H7 (cell line): ENCODE data around the gene COL7A1. TPM values are rescaled to one million over a fixed set of nuclear protein-coding genes. Genes with fewer than 3 reads are reported as not detected.
"Not testable (repeated sequence)": the region's sequence is repeated elsewhere in the genome, so short reads cannot be mapped to it uniquely, and the experiment has no call there.

Experiments used
- DNase-seq: peaks from one replicate; pipeline ENCODE4 v3.0.0; 2012
- H3K27me3 ChIP-seq: 2 replicates; pipeline ENCODE4 v1.6.0; 2011; ENCODE audit warnings: mild to moderate bottlenecking, low read length; ENCODE audit not compliant: control insufficient read depth, insufficient read depth
- H3K36me3 ChIP-seq: replicated peaks from 2 replicates; pipeline ENCODE4 v1.5.1; 2011; ENCODE audit warnings: low read length; ENCODE audit not compliant: control insufficient read depth, insufficient read depth
- H3K4me3 ChIP-seq: 2 replicates; pipeline ENCODE4 v1.5.1; 2011; ENCODE audit warnings: low read depth, mild to moderate bottlenecking, control low read depth, low read length, moderate library complexity; ENCODE audit not compliant: insufficient read depth
- total RNA-seq: library from RNA; depleted of rRNA; stranded (reverse); fragments of >200 nt; shearing (Covaris generic); gene quantifications from 2 replicates; pipeline ENCODE4 v1.2.3, GENCODE V29; 2014

The COL7A1 gene
- total RNA-seq, 1 experiment from 2014 or later = 19.4 TPM

DNA sequence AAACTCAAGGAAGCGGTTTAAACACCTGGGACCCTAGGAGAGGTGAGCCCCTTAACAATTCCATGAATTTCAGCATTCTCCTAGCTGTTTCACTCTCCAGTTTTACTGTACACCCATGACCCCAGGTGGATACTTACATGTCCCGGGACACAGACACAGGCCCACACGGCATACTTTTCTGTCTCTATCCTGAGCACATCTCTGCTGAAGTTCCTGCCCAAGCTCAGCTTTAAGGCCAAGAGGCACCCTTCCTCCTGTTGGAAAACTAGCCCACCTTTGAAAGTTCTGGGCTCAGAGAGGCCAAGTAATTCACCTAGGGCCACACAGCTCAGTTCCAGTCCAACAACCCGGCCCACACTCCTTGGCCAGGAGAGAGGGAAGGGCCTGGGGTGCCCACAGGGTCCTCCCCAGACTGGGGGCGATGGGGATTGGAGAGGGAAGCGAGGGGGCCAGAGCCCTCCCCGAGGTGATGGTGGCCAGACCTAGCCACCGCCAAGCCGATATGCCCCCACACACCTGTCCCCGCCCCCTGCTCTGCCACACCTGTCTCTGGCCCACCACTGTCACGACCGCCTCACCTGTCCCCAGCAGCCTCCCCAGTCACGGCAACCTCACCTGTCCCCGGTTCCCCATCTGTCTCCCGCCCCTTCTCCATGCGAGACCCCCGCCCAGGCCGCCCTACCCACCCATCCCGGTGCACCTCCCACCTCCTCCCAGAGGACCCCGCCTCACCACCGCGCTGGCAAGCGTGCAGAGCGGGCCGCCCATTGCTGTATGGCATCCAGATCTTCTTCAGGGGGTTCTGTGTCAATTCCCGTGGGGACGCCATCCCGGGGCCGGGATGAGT lies 39.0 kb downstream of the COL7A1 start:
- Histone ChIP-seq H3K36me3 (no peaks in the 10 kb centered on the region; the same call in 1 of the 2 replicates), H3K4me3 (peak overlapping the region; percentile 75), H3K27me3 (no peaks in the 10 kb centered on the region)
- DNase-seq = no peak

DNA sequence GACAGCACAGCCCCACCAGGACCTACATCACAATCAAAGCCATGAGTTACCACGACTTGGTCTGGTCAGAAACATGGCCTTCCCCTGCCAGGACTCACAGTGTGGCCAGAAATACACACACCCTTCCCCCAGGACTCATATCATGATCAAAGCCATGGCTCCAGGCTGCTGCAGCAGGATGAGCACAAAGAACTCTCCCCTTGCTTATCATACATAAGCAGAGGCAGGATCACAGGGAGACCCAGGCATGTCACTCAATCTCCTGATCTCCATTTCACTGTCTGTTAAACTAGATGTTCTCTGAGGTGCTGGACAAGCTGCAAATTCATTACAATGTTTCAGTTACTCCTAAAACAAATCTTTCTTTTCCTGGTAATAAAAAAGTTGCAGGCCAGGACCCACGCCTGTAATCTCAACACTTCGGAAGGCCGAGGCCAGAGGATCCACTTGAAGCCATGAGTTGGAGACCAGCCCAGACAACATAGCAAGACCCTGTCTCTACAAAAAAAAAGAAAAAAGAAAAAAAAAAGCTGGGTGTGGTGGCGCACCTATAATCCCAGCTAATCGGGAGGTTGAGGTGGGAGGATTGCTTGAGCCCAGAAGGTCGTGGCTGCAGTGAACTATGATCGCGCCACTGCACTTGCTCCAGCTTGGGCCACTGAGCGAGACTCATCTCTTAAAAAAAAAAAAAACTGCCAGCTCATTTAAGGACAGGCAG lies 39.7 kb downstream of the COL7A1 start:
- no peak for DNase-seq
- Histone ChIP-seq H3K4me3 (no peak overlapping the region; the same call in 1 of the 2 replicates), H3K27me3 (no peaks in the 10 kb centered on the region), H3K36me3 (no peaks in the 10 kb centered on the region; the same call in 1 of the 2 replicates)

DNA sequence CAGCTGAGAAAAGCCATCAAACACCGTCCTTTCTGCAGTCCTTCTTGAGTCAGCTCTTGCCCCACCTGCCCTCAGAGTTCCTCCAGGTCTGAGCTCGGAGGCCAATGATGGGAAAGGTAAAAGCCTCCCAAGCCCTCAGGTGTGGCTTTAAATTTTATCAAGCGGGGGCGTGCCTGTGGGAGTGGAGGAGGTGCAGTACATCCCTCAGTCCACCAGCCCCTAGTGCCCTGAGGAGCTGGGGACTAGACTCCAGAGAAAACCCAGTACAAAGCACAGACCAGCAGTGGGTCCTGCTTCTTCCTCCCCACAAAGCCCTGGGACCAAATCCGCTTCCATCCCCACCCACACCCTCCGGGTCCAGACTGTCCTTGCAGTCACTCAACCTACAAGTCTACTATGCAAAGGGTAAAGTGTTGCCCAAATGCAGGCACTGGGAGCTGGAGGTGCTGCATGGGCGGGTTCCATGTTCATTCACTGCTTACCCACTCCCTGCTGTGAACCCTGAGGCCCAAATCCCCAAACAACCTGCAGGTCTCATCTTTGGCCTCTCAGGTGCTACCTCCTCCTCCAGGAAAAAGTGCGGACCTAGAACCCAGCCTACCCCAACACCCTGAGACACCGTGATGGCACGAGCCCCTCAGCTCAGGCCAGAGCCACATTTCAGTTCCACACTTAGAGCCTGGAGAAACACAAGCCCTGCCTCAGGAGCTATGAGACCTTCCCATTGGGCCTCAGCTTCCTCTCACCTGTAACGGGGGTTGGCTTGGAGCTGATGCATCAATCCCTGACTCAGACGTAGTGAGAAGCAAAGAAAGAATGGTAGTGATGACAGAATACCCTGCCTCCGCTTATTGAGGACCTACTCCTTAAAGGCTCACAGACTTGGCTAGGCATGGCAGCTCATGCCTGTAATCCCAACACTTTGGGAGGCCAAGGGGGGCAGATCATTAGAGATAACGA lies 41.0 kb downstream of the COL7A1 start:
- Histone ChIP-seq H3K27me3 (no peaks in the 10 kb centered on the region), H3K36me3 (no peaks in the 10 kb centered on the region; the same call in 1 of the 2 replicates), H3K4me3 (no peak overlapping the region)
- DNase-seq = no peak

DNA sequence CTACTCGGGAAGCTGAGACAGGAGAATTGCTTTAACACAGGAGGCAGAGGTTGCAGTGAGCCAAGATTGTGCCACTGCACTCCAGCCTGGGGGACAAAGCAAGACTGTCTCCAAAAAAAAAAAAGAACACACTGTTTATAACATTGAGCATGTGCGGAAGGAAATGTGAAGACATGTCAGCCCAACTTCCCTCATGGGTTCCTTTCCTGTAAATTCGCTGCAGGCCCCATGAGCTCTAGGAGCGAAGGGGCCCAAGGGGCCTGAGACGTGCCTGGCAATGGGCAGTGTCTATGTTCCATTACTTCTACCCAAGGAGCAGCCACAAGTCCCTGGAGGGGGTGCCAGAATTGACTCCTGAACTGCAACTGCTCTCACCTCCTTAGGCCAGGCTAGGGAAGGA lies 41.8 kb downstream of the COL7A1 start:
- DNase-seq = no peak
- H3K36me3 ChIP-seq = peaks cover 1% of the 10 kb centered on the region; the same call in 1 of the 2 replicates
- H3K4me3 ChIP-seq = no peak overlapping the region
- H3K27me3 ChIP-seq = no peaks in the 10 kb centered on the region

DNA sequence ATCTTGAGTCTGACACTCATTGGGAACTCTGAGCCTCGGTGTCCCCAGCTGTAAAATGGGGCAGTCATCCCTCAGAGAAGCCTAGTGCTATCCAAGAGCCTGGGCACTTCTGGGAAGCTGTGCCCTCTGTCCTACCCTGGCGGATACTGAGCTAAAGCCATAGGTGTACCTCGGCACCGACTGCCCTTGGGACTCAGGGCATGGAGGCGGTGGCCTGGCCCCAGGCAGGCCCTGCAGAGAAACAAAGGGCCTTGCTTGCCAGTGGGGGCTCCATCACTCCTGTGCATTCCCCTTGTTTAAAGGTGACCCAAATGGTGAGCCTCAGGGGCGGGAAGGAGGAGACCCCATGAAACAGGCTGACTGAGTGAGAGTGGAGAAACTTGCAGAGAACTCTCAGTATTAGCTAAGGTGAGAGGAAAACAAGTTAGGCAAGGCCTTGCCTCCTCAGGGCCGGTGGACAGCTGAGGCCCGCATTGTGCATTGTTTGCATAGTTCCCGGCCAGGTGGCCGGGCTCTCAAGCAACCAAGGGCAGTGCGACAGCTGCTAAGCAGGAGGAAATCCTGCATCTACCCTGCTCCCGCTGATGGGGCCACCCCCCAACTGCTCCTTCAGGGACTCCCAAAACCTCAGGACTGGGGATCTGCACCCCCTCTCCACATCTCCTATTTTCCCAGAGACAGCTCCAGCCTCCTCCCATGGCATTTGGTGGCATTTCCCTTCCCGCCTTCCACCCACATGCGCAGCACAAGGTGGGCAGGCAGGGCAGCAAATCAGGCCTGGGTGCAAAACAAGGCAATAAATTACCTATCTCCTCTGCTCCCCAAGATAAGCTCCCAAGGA lies 42.8 kb downstream of the COL7A1 start:
- Histone ChIP-seq H3K4me3 (no peak overlapping the region), H3K27me3 (no peaks in the 10 kb centered on the region), H3K36me3 (peaks cover 6% of the 10 kb centered on the region)
- DNase-seq = peak; percentile 39

DNA sequence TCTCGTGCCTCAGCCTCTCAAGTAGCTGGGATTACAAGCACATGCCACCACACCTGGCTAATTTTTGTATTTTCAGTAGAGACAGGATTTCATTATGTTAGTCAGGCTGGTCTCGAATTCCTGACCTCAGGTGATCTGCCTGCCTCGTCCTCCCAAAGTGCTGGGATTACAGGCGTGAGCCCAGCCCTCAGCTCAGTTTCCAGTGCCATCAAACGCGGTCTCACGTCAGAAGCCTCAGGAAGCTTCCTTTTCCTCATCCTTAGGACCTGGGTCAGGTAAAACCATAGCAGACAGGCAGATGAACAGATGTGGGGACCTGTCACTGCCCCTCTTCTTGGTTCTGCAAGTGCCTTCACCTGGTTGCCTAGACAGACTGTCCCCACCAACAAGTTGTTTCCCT lies 43.5 kb downstream of the COL7A1 start:
- not testable (repeated sequence) for DNase-seq, H3K36me3 ChIP-seq, H3K27me3 ChIP-seq, H3K4me3 ChIP-seq

DNA sequence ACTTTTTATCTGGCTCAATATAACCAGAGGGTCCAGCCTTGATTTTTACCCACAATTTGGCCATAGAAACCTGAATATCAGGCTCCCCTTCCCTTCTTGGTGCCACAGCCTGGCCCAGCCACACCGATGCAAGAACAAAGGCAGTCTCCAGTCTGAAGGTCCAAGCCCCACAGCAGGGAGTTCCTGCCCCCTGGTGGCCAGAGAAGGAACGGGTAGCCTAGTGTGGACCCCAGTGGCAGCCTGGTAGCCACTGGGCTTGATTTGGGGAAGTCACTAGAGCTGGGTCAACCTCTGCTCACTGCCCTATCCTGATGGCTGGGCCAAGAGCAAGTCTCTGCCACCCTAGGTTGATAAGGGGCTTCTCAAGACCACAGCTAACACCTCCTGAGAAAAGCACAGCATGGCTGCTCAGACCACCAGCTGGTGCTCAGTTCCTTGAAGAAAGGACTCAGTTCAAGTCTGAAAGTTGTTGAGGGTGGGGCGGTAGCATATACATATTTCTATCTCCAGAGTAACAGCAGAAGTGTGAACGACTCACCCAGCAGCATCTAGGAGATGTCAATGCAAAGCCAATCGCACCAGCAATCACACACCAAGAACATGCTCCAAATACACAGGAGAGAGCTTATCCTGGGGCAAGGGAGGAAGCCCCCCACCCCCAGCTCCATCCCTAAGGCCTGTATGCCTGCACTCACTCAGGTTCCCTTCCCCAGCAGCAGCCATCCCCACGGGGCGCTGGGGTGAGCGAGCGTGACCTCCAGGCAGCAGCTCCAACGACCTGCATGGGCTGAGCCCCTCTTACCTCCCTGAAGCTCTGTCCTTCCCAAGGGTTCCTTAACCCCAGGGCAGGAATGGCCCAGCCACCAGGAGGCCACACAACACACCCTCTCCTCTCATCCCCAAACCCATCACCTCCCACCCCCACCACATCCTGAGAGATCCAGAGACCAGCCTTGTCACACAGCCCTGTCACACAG lies 46.1 kb downstream of the COL7A1 start:
- H3K27me3 ChIP-seq = no peaks in the 10 kb centered on the region
- H3K36me3 ChIP-seq = peaks cover 14% of the 10 kb centered on the region
- DNase-seq = peak; percentile 91
- no peak overlapping the region for H3K4me3 ChIP-seq

DNA sequence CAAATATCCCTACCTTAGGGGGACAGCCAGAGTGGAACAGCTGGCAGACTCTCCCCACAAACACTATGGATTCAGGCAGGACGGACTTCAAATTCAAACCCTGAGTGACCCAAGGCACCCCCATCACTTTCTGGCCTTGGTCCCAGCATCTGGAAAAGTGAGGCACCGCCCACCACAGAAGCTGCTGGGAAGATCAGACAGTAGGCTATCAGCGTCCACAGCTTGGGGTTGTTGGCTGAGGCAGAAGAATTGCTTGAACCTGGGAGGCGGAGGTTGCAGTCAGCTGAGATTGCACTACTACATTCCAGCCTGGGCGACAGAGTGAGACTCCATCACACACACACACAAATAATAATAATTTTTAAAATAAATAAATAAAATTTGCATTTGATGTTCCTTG lies 47.0 kb downstream of the COL7A1 start:
- H3K36me3 ChIP-seq = peaks cover 16% of the 10 kb centered on the region
- H3K27me3 ChIP-seq = no peaks in the 10 kb centered on the region
- DNase-seq = no peak
- no peak overlapping the region for H3K4me3 ChIP-seq

DNA sequence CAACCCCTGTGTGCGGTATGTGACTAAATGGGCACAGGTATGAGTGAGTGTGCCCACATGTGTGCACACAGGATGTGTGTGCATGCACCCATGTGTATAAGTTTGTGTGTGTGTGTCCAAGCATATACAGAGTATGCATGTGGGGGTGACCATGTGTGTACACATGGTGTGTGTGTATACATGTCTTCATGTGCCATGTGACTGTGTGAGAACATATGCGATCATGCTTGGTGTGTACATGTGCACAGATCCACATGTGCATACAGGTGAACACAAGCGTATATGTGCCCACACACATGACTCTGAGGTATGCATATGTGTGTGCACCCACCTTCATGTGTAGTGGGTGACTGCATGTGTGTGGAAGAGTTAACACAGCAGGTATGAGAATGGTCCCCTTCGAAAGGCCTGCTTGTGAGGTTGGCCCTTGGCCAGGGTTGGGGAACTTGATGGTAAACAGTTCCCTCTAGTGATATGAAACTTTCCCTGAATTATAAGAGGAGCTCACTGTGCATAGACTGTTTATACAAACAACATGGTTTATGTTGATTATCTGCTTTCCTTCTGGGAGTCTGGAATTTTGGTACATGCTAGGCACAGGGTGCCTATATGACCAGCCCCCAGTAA lies 48.8 kb downstream of the COL7A1 start:
- no peak for DNase-seq
- Histone ChIP-seq H3K36me3 (peaks cover 16% of the 10 kb centered on the region), H3K4me3 (no peak overlapping the region), H3K27me3 (no peaks in the 10 kb centered on the region)

DNA sequence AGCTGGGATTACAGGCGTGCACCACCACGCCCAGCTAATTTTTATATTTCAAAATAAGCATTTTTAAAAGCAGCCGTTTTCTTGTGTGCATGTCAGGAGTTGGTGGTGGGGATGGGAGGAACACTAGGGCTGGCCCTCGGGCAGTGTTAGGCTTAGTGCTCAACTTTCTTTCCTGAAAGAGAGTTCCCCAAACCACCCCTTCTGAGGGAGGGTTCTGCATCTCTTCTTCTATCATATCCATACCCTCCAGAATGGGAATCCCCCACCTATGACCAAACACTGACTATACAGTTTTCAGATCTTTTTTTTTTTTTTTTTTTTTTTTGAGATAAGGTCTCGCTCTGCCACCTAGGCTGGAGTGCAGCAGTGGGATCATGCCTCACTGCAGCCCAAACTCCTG lies 51.0 kb downstream of the COL7A1 start:
- H3K27me3 ChIP-seq = no peaks in the 10 kb centered on the region
- H3K36me3 ChIP-seq = peaks cover 16% of the 10 kb centered on the region
- DNase-seq = no peak
- H3K4me3 ChIP-seq = no peak overlapping the region

DNA sequence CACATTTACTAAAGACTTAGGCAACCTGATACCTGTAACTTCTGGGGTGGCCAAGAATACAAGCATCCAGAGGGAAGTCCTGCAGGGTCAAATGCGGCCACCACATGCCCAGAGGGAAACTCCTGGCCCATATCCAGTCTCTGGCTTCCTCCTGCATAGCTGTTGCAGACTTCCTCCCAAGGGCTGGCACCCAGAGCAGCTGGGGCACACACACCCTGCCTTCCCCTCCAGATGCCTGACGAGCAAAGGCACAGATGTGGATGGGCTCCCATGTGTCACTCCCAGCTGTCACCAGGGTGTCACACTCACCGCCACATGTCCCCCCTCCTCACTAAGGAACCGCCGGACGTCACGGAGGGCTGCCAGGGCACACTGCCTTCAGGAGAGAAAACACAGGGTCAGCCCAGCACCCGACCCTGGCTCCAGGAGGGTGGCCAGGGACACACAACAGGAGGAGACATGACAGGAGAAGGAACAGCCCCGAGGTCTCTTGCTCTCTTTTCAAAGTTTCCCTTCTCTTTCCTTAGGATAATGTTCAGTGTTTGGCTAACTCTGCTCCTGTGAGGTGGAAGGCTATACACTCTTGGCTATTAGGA lies 51.8 kb downstream of the COL7A1 start:
- Histone ChIP-seq H3K27me3 (no peaks in the 10 kb centered on the region), H3K36me3 (peaks cover 15% of the 10 kb centered on the region), H3K4me3 (no peak overlapping the region)
- DNase-seq = no peak

DNA sequence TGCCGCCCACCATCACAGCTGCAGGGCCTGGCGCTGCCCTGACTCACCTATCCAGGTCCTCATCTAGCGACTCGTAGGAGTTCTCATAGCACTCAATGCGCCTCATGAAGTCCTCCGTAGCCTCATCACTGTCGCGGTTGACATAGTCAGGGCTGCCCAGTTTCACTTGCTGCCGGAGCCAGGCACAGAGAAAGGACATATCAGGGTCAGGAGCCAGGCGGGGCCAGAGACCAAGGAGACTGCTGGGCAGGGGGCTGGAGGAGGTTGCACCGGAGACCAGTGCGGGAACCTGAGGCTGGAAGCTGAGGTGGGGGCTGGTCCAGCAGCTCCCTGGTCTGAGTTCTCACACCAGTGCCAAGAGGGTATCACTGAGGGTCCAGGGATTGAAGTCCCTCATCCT lies 56.7 kb downstream of the COL7A1 start:
- peak; percentile 30 for DNase-seq
- Histone ChIP-seq H3K4me3 (no peak overlapping the region), H3K27me3 (no peaks in the 10 kb centered on the region), H3K36me3 (peaks cover 7% of the 10 kb centered on the region)
